GM12872 (cell line): ENCODE results near the gene ATP5F1D.

Source experiments
- CTCF ChIP-seq: IDR thresholded peaks from 3 replicates; pipeline ENCODE4 v1.5.1; 2011; ENCODE audit warnings: low read depth, mild to moderate bottlenecking, low read length, moderate library complexity; ENCODE audit not compliant: insufficient read depth

ATP5F1D gene

DNA sequence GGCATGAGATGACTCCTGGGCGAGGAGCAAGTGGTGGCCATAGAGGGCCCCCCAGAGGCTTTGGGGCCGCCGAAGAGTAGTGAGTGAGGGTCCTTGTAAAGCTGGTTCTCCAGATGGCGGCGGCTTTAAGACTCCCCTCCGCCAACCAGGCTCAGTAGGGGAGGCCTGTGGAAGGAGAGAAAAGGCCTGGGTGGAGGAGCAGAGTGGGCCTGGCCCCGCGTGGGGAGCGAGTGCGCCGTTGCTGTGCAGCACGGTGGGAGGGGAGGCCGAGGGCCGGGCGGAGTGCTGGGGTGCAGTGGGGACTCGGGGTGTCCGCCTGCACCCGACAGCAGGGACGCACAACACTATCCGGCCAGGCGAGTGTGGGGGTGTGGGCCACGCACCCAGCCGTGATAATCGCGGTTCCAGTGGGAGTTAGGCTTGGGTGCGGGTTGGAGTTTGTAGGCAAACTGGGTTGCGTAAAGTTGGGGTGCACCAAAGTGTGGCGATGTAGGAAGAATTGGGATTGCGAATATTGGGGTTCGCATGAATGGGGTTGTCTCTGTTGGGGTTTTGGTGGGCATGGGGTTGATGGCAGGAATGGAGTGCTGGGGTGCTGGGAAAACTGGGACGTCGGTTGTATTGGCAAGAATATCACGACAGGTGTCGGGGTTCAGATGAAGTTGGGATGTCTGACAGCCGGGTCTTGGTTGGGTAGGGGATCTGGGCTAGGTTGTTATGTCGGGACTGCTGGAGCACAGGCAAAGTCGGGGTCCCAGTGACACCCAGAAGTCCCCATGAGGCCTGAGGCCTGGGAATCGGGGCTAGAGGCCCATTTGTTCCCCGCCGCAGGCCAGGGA is 26.9 kb downstream of the ATP5F1D start:
- no peak for TF ChIP-seq CTCF

DNA sequence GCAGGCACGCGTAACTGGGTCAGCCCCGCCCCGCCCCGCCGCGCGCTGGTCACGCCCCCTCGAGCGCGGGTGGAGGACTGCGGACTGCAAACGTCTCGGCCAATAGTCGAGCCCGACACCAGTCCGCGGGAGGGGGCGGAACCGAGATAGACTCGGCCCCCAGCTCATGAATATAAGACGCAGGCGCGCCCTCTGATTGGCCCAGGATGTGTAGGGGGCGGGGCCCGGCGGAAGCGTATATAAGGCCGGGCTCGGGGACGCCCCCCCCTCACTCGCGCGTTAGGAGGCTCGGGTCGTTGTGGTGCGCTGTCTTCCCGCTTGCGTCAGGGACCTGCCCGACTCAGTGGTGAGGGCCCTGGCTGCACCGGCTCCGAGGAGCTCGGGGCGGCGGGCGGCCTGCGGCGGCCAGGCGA is 27.5 kb downstream of the ATP5F1D start, which contains the start of gene CIRBP:
TSS of gene CIRBP (plus strand) at position 268 of the 413 bp plus-strand sequence. CDS start 1,602 bp downstream, outside the sequence.
- no peak for TF ChIP-seq CTCF

DNA sequence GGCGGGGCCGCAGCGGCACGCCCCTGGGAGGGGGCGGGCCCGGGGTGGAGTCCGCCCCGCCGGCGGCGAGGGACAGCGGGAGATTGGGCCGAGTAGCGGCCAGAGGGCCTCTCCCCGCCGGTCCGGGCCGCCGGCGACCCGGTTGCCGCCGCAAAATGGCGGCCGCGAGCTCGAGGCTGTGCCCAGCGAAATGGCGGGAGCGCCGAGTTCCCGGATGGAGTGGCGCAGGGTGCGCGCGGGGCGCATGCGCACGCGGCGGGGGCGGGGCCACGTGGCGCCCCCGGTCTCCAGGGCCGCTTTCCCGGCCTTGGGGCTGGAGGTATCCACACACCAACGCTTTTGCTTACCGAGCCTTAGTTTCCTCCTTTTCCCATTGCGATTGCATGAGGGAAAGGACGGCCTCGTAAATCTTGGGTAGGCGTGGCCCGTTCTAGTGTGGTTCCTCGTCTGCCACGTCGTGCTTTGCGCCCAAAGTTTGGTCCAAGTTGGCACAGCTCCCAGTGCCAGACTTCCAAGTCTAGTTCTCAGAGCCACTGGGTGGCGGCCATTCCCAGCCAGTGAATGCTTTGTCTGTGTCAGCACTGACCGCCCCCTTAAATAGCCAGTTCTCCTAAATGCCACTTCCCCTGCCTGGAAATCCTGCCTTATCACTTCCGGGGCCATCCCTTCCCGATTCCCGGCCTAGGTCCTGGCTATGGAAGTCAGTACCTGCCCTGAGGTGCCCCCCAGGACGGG is 28.1 kb downstream of the ATP5F1D start:
- TF ChIP-seq CTCF, result no peak

DNA sequence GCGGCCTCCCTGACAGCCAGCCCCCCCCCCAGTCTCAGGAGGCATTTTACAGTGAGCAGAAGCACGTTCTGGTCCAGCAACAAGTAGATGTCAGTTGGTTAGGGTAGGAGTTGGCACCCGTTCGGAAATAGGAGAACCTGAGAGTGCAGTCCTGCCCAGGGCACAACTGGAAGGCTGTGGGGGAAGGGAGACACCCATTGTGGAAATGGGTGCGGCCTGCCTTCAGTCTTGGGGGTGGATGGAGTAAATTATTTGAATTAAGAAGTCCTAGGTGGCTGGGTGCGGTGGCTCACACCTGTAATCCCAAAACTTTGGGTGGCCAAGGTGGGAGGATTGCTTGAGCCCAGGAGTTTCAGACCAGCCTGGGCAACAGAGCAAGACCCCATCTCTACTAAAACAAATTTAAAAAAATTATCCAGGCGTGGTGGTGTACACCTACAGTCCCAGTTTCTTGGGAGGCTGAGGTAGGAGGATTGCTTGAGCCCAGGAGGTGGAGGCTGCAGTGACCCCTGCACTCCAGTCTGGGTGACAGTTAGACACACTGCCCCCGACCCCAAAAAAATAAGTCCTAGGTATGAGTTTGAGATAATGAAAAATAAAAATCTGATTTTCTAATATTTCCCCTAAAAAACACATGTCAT is 28.8 kb downstream of the ATP5F1D start:
- no peak for TF ChIP-seq CTCF

DNA sequence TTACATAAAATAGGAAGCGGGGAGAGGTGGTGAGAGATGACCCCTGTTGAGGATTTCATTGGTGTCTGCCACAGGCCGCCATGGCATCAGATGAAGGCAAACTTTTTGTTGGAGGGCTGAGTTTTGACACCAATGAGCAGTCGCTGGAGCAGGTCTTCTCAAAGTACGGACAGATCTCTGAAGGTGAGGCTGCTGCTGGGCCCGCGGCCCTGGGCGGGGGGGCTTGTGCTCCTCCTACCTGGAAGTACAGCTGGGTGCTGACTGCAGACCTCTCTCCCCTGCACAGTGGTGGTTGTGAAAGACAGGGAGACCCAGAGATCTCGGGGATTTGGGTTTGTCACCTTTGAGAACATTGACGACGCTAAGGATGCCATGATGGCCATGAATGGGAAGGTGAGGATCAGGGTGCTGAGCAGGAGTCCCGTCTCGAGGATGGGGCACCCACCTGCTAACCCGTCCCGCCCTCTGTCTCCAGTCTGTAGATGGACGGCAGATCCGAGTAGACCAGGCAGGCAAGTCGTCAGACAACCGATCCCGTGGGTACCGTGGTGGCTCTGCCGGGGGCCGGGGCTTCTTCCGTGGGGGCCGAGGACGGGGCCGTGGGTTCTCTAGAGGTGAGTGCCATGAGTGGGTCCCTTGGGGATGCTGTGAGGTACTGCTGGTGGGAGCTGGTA is 29.4 kb downstream of the ATP5F1D start:
- TF ChIP-seq CTCF, result no peak

DNA sequence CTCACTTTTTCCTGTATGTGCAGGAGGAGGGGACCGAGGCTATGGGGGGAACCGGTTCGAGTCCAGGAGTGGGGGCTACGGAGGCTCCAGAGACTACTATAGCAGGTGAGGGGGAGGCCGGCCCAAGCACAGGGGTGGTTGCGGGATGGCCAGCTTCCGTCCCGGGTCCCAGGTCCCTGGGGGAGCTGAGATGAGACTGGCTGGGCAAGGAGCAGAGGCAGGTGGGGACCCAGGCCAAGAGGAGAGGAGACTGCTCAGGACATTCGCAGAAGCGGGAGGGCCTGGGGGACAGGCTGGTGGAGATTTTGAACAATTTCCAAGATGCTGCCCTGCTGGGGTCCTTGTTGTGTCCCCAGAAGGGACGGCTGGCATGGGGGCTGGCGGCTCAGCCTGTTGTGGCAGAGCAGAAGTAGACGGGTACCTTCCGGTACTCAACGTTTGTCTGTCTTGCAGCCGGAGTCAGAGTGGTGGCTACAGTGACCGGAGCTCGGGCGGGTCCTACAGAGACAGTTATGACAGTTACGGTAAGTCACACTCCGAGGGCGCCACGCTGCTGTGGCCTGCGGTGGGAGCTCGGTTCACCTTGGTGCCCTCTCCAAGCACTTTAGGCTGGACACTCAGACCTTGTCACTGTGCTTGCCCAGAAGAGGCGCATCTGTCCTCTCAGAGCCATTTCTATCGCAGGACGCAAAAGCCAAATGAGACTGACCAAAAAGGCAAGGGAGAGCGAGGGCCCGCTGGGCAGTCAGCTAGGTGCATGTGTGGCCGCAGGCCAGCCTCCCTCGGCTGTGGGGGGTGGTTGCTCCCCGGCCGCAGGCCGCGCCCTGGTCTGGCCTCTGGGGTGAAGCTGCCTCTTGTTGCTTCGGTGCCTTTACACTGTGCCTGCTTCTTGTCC is 30.2 kb downstream of the ATP5F1D start:
- TF ChIP-seq CTCF, result no peak
